ENCODE data around the gene ODF2. TPM values are rescaled to one million over a fixed set of nuclear protein-coding genes. Genes with fewer than 3 reads are reported as not detected.
"Not testable (repeated sequence)": the region's sequence is repeated elsewhere in the genome, so short reads cannot be mapped to it uniquely, and the experiment has no call there.

ODF2 gene
- total RNA-seq, result 15.7 TPM

DNA sequence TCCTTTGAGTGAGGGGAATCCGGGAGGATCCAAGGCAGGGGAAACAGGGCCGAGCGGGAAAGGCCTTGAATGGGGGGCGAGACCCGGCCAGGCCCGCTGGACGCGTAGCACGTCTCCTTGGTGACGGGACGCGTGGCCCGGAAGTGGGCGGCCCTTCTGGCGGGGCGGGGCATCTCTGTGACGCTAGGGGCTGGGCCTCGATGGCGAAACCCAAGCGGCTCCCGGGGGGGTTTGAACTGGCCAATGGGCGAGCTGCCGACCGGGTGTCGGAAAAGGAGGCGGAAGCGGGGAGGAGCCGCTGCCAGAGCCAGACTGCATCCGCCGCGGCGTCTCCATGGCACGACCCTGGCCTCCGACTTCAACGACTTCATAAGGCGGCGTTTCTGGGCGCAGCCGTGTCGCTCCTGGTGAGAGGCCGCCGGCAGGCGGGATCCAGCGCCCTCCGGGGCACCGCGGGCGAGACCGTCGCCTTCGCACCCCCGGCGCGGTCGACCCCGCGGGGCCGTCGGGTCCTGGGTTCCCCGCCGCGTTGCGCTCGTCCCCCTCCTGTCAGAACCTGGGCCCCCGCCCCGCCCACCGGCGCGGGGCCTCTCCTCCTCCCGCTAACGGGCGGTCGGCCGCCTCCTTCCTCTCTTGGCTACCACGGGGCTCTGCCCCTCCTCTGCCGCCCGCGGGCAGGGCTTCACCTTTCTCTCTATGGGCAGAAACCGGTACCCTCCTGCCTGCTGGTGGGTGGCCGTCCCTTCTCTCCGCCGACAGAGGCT is at the start of gene ODF2:
Gene ODF2, plus strand, starts transcription at position 158 of the 764 bp plus-strand sequence. Its CDS starts 86 bp downstream, at position 244.
- peak within 1 kb of the TSS; percentile 88 to 90 (median 89) for H3K4me3 ChIP-seq (ENCODE audit: low read length in 3 of 3)
- H3K27me3 ChIP-seq (ENCODE audit: control insufficient read depth in 3 of 3, insufficient read depth in 3 of 3, low read length in 3 of 3), result peaks cover 0 to 7% (median 6%) of the 10 kb centered on the region in 3 donors
- H3K9me3 ChIP-seq (ENCODE audit: control insufficient read depth in 3 of 3, low read length in 3 of 3), result no peaks in the 10 kb centered on the region
- H3K27ac ChIP-seq (ENCODE audit: low read depth, low read length), result peak within 1 kb of the TSS; percentile 75
- peak within 1 kb of the TSS; percentile 75 to 85 (median 79) for H3K9ac ChIP-seq (ENCODE audit: low read depth in 1 of 3, low read length in 3 of 3)
- H3K36me3 ChIP-seq (ENCODE audit: control insufficient read depth in 3 of 3, insufficient read depth in 3 of 3, low read length in 3 of 3), result peaks cover 10 to 12% (median 11%) of the 10 kb centered on the region in 3 donors
- H3K4me1 ChIP-seq (ENCODE audit: control insufficient read depth in 3 of 3, insufficient read depth in 3 of 3, low read length in 3 of 3), result peaks cover 7 to 11% (median 8%) of the 10 kb centered on the region in 3 donors

DNA sequence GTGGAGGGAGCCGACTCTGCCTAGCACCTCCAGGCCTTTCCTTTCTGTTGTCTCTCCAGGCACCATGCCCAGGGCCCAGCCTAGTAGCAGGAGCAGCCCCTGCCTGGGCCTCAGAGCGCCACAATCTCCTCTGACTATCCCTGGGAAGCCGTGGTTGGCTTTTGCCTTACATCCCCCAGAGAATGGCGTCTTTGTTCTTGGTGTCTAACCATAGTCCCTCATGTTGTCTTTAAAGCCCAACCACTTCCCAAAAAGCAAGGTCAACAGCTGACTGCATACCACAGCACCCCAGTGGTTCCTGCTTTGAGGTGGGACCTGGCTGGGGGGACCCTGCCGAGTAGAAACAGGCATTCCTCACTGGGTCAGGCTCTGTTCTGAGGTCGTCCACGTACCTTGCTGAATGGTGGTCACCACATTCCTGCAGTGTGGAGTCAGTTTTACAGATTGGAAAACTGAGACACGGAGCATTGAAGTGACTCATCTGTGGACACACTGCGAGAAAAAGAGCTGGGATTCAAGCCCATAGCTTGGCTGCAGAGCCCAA is 48.9 kb upstream of the ODF2 start:
- H3K27me3 ChIP-seq (ENCODE audit: control insufficient read depth in 3 of 3, insufficient read depth in 3 of 3, low read length in 3 of 3), result peaks cover 7 to 30% (median 27%) of the 10 kb centered on the region in 3 donors
- H3K9ac ChIP-seq (ENCODE audit: low read depth in 1 of 3, low read length in 3 of 3), result no peak overlapping the region
- H3K27ac ChIP-seq (ENCODE audit: low read depth, low read length), result no peak overlapping the region
- H3K4me3 ChIP-seq (ENCODE audit: low read length in 3 of 3), result no peak overlapping the region
- no peaks in the 10 kb centered on the region for H3K36me3 ChIP-seq (ENCODE audit: control insufficient read depth in 3 of 3, insufficient read depth in 3 of 3, low read length in 3 of 3)
- no peaks in the 10 kb centered on the region for H3K9me3 ChIP-seq (ENCODE audit: control insufficient read depth in 3 of 3, low read length in 3 of 3)
- H3K4me1 ChIP-seq (ENCODE audit: control insufficient read depth in 3 of 3, insufficient read depth in 3 of 3, low read length in 3 of 3), result peaks cover 0 to 9% (median under 1%) of the 10 kb centered on the region in 3 donors

DNA sequence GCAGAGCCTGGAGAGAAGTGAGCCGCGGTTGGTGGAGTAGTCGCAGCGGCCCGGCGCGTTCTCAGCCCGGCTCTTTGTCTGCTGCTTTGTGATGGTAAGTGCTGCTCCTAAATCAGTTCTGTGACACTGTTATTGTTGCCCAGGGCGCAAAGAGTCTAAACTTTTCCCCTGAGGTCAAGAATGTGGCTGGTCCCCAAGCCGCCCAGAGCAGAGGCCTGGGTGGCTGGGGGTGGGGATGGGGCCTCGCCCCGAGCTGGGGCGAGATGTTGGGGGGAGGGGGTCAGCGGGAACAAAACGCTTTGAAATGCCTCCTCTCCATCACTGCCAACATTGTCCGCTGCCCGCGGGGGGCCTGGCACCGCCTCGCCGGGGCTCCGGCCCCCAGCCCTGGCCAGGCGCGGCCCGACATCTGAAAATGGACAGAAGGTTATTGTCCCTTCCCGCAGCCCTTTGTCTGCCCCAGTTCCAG is 46.8 kb upstream of the ODF2 start:
- Histone ChIP-seq H3K36me3 (ENCODE audit: control insufficient read depth in 3 of 3, insufficient read depth in 3 of 3, low read length in 3 of 3) (no peaks in the 10 kb centered on the region), H3K4me3 (ENCODE audit: low read length in 3 of 3) (no peak overlapping the region), H3K4me1 (ENCODE audit: control insufficient read depth in 3 of 3, insufficient read depth in 3 of 3, low read length in 3 of 3) (peaks cover 0 to 9% (median 4%) of the 10 kb centered on the region in 3 donors), H3K9me3 (ENCODE audit: control insufficient read depth in 3 of 3, low read length in 3 of 3) (no peaks in the 10 kb centered on the region), H3K27ac (ENCODE audit: low read depth, low read length) (no peak overlapping the region), H3K9ac (ENCODE audit: low read depth in 1 of 3, low read length in 3 of 3) (no peak overlapping the region), H3K27me3 (ENCODE audit: control insufficient read depth in 3 of 3, insufficient read depth in 3 of 3, low read length in 3 of 3) (peaks cover 14 to 41% (median 30%) of the 10 kb centered on the region in 3 donors)

DNA sequence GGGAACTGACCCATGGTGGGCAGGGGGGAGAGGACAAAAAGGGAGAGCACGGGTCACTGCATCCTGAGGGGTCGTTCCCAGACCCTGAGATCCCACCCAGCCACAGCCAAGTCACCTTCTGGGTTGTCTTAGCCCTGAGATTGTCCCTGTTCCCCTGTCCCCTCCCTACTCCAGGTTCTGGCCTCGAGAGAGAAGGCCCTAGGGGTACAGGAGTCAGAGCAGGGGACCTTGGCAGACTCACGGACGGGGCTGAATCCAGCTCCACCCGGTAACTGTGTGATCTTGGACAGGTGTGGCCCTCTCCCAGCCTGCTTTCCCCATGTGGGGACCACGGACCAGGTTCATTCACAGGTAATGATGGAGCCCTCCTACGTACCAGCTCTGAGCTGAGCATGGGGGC is 46.4 kb upstream of the ODF2 start:
- Histone ChIP-seq H3K27me3 (ENCODE audit: control insufficient read depth in 3 of 3, insufficient read depth in 3 of 3, low read length in 3 of 3) (peaks cover 14 to 45% (median 31%) of the 10 kb centered on the region in 3 donors), H3K9ac (ENCODE audit: low read depth in 1 of 3, low read length in 3 of 3) (no peak overlapping the region), H3K9me3 (ENCODE audit: control insufficient read depth in 3 of 3, low read length in 3 of 3) (no peaks in the 10 kb centered on the region), H3K36me3 (ENCODE audit: control insufficient read depth in 3 of 3, insufficient read depth in 3 of 3, low read length in 3 of 3) (no peaks in the 10 kb centered on the region), H3K27ac (ENCODE audit: low read depth, low read length) (no peak overlapping the region), H3K4me3 (ENCODE audit: low read length in 3 of 3) (no peak overlapping the region), H3K4me1 (ENCODE audit: control insufficient read depth in 3 of 3, insufficient read depth in 3 of 3, low read length in 3 of 3) (peaks cover 0 to 9% (median 4%) of the 10 kb centered on the region in 3 donors)

DNA sequence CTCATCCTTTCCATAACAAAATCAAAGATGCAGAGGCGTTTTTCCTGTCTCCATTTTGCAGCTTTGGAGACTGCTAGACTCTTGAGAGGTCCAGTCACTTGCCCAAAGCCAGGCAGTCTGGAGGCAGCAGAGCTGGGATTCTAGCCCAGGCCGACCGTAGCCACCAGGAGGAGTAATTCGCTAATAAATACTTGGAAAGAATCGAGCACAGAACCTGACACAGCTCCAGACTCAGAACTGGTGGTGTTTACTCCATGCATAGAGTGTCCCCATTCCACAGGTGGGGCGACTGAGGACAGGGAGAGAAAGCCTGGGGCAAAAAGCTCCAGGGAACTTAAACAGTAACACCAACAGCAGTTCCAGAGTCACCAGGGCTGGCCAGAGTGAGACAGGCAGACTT is 45.8 kb upstream of the ODF2 start:
- Histone ChIP-seq H3K9ac (ENCODE audit: low read depth in 1 of 3, low read length in 3 of 3) (no peak overlapping the region), H3K27ac (ENCODE audit: low read depth, low read length) (no peak overlapping the region), H3K9me3 (ENCODE audit: control insufficient read depth in 3 of 3, low read length in 3 of 3) (no peaks in the 10 kb centered on the region), H3K4me3 (ENCODE audit: low read length in 3 of 3) (no peak overlapping the region), H3K4me1 (ENCODE audit: control insufficient read depth in 3 of 3, insufficient read depth in 3 of 3, low read length in 3 of 3) (peaks cover 0 to 9% (median 4%) of the 10 kb centered on the region in 3 donors), H3K36me3 (ENCODE audit: control insufficient read depth in 3 of 3, insufficient read depth in 3 of 3, low read length in 3 of 3) (no peaks in the 10 kb centered on the region), H3K27me3 (ENCODE audit: control insufficient read depth in 3 of 3, insufficient read depth in 3 of 3, low read length in 3 of 3) (peaks cover 14 to 51% (median 37%) of the 10 kb centered on the region in 3 donors)

DNA sequence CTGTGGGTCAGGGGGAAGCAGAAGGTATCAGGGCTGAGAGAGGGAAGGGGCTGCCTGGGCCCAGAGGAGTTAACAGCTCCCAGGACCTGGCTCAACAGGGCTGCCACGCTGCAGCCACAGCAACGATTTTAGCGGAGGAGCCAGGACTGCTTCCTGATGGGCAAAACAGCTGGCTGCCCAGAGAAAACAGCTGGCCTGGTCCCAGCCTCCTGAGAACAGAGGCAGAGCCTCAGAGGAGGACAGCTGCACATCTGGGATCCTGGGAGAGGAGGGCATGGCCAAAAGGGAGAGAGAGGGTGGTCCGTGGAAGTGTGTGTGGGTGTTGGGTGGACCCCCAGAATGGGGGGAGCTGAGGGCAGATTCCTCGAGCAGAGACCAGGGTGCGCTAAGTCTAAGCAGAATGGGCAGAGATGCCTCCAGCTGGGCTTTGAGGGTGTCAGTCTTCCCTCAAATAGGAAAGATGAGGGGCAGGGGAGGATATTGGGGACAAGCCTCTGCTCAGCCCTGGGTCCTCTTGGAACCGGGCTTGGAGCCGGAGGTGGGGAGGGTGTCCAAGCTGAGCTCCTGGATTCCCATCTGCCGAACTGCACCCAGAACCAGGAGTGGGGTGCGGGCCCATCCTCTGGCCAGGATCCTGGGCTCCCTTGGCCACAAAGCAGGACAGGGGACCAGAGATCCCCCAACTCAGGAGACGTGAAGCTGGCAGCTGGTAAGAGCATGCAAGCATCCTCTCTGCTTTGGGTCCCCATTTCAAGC is 44.3 kb upstream of the ODF2 start:
- Histone ChIP-seq H3K4me3 (ENCODE audit: low read length in 3 of 3) (no peak overlapping the region), H3K9me3 (ENCODE audit: control insufficient read depth in 3 of 3, low read length in 3 of 3) (no peaks in the 10 kb centered on the region), H3K9ac (ENCODE audit: low read depth in 1 of 3, low read length in 3 of 3) (no peak overlapping the region), H3K27me3 (ENCODE audit: control insufficient read depth in 3 of 3, insufficient read depth in 3 of 3, low read length in 3 of 3) (peaks cover 20 to 50% (median 45%) of the 10 kb centered on the region in 3 donors), H3K4me1 (ENCODE audit: control insufficient read depth in 3 of 3, insufficient read depth in 3 of 3, low read length in 3 of 3) (peaks cover 0 to 9% (median 4%) of the 10 kb centered on the region in 3 donors), H3K36me3 (ENCODE audit: control insufficient read depth in 3 of 3, insufficient read depth in 3 of 3, low read length in 3 of 3) (no peaks in the 10 kb centered on the region), H3K27ac (ENCODE audit: low read depth, low read length) (no peak overlapping the region)

DNA sequence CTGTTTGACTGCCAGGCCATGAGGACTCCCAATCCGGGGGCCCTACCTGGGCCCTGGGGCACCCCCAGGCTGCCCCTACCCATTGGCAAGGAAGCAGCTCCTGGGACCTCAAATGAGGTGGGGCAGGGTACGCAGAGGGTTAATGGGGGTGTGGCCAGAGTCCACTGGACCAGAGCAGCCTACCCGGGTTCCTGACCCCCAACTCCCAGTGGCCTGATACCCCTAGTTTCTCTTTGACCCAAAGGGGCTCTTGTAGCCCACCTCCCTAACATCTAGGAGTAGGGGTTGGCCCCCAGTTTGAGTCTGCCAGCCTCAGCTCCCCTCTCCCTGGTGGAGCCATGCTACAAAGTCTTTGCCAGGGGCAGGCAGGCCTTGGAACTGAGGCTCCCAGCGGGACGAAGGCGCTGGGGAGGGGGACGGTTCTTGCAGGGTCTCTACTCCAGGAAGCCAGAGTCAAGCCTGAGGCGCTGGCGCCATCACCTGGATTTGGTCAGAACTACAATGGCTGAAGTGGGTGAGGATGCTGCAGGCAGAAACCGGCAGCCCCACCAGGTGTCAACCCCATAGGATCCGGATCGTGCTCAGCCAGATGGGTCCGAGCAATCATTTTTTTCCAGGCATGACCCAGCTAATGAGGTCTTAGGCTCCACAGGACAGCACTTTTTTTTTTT is 43.6 kb upstream of the ODF2 start:
- Histone ChIP-seq H3K9me3 (ENCODE audit: control insufficient read depth in 3 of 3, low read length in 3 of 3) (no peaks in the 10 kb centered on the region), H3K9ac (ENCODE audit: low read depth in 1 of 3, low read length in 3 of 3) (no peak overlapping the region), H3K27me3 (ENCODE audit: control insufficient read depth in 3 of 3, insufficient read depth in 3 of 3, low read length in 3 of 3) (peaks cover 24 to 49% (median 39%) of the 10 kb centered on the region in 3 donors), H3K36me3 (ENCODE audit: control insufficient read depth in 3 of 3, insufficient read depth in 3 of 3, low read length in 3 of 3) (no peaks in the 10 kb centered on the region), H3K4me3 (ENCODE audit: low read length in 3 of 3) (no peak overlapping the region), H3K4me1 (ENCODE audit: control insufficient read depth in 3 of 3, insufficient read depth in 3 of 3, low read length in 3 of 3) (peaks cover 0 to 9% (median 4%) of the 10 kb centered on the region in 3 donors), H3K27ac (ENCODE audit: low read depth, low read length) (no peak overlapping the region)

DNA sequence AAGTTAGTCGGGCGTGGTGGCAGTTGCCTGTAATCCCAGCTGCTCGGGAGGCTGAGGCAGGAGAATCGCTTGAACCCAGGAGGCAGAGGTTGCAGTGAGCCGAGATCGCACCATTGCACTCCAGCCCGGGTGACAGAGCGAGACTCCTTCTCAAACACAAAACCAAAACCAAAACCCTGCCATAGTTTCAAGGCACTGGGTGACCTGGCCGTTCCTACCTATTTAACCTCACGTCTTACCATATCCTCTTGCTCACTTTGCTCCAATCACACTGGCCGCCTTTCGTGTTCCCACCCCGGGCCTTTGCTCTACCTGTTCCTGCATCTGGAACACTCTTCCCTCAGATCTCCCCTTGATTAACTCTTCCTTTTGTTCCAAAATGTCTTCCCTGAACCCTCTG is 42.1 kb upstream of the ODF2 start:
- H3K36me3 ChIP-seq (ENCODE audit: control insufficient read depth in 3 of 3, insufficient read depth in 3 of 3, low read length in 3 of 3); H3K9me3 ChIP-seq (ENCODE audit: control insufficient read depth in 3 of 3, low read length in 3 of 3); H3K9ac ChIP-seq (ENCODE audit: low read depth in 1 of 3, low read length in 3 of 3); H3K4me3 ChIP-seq (ENCODE audit: low read length in 3 of 3); H3K27ac ChIP-seq (ENCODE audit: low read depth, low read length); H3K4me1 ChIP-seq (ENCODE audit: control insufficient read depth in 3 of 3, insufficient read depth in 3 of 3, low read length in 3 of 3): not testable (repeated sequence)
- H3K27me3 ChIP-seq (ENCODE audit: control insufficient read depth in 3 of 3, insufficient read depth in 3 of 3, low read length in 3 of 3), result peaks cover 22 to 44% (median 32%) of the 10 kb centered on the region in 3 donors

DNA sequence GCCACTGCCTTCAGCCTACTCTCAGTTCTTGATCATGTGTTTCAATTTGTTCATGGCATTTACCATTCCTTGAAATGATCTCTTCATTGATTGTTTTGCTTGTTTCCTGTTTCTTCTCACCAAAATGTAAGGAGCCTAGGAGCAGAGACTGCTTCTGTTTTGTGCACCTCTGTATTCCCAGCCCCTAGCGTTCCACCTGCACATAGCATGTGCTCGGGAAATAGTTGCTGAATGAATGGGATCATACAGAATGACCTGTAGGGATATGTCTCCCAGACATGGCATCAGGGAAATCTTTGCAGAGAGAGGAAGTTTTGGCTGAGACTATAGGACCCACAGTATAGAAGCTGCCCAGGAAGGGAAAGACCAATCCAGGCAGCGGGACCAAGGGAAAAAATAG is 41.3 kb upstream of the ODF2 start:
- Histone ChIP-seq H3K27ac (ENCODE audit: low read depth, low read length) (no peak overlapping the region), H3K36me3 (ENCODE audit: control insufficient read depth in 3 of 3, insufficient read depth in 3 of 3, low read length in 3 of 3) (no peaks in the 10 kb centered on the region), H3K4me3 (ENCODE audit: low read length in 3 of 3) (no peak overlapping the region), H3K9me3 (ENCODE audit: control insufficient read depth in 3 of 3, low read length in 3 of 3) (no peaks in the 10 kb centered on the region), H3K4me1 (ENCODE audit: control insufficient read depth in 3 of 3, insufficient read depth in 3 of 3, low read length in 3 of 3) (peaks cover 7 to 12% (median 11%) of the 10 kb centered on the region in 3 donors), H3K27me3 (ENCODE audit: control insufficient read depth in 3 of 3, insufficient read depth in 3 of 3, low read length in 3 of 3) (peaks cover 20 to 50% (median 35%) of the 10 kb centered on the region in 3 donors), H3K9ac (ENCODE audit: low read depth in 1 of 3, low read length in 3 of 3) (no peak overlapping the region)
